PC-9 (cell line): ENCODE measurements around the gene STOX2. TPM values are rescaled to one million over a fixed set of nuclear protein-coding genes. Genes with fewer than 3 reads are reported as not detected.

Experiments
- BruUV-seq: library from RNA; stranded (reverse); fragments of 400-500 nt; replicated peaks from 2 replicates; lab custom pipeline; 2021; lab: Mats Ljungman, UMichigan
- CTCF ChIA-PET: fragments of 300-600 bp; sonication (Branson Sonifier 250); formaldehyde crosslinking; loops from one replicate; lab custom pipeline; 2022; ENCODE audit warnings: antibody characterized with exemption; lab: Charles Lee
- POLR2A ChIA-PET: fragments of 300-600 bp; sonication (Branson Sonifier 250); formaldehyde crosslinking; loops from one replicate; lab custom pipeline; 2022; ENCODE audit warnings: antibody characterized with exemption; ENCODE audit not compliant: unreplicated experiment; lab: Charles Lee
- DNase-seq, 2 experiments: peaks; one replicate each; pipeline versions ENCODE4 v3.0.0 to v3.0.0-alpha.2; 2015 to 2022; ENCODE audit warnings: mixed read lengths in 1 of 2
- H2AFZ ChIP-seq: fragments of 200-600 bp; sonication (generic); 2 replicates; pipeline ENCODE4 v1.8.1; 2017; ENCODE audit warnings: antibody characterized with exemption
- H3F3A ChIP-seq: fragments of 200-600 bp; sonication (generic); 2 replicates; pipeline ENCODE4 v1.8.1; 2017; ENCODE audit warnings: antibody characterized with exemption, mild to moderate bottlenecking, low read depth; ENCODE audit not compliant: insufficient read depth
- H3K27ac ChIP-seq: fragments of 200-600 bp; sonication (generic); 2 replicates; pipeline ENCODE4 v1.6.1; 2016; ENCODE audit warnings: mixed run types
- H3K27me3 ChIP-seq: fragments of 200-600 bp; sonication (generic); 2 replicates; pipeline ENCODE4 v1.6.1; 2016; ENCODE audit warnings: low read depth, mixed run types; ENCODE audit not compliant: insufficient read depth
- H3K36me3 ChIP-seq: fragments of 200-600 bp; sonication (generic); 2 replicates; pipeline ENCODE4 v1.6.1; 2016; ENCODE audit warnings: low read depth, mixed run types
- H3K4me1 ChIP-seq: fragments of 200-600 bp; sonication (generic); replicated peaks from 2 replicates; pipeline ENCODE4 v1.6.1; 2016; ENCODE audit warnings: mixed run types; ENCODE audit not compliant: insufficient read depth
- H3K4me2 ChIP-seq: fragments of 200-600 bp; sonication (generic); 2 replicates; pipeline ENCODE4 v1.6.1; 2017; ENCODE audit warnings: mixed run types
- H3K4me3 ChIP-seq: fragments of 200-600 bp; sonication (generic); 2 replicates; pipeline ENCODE4 v1.6.1; 2016; ENCODE audit warnings: mixed run types
- H3K79me2 ChIP-seq: fragments of 200-600 bp; sonication (generic); 2 replicates; pipeline ENCODE4 v1.6.1; 2017; ENCODE audit warnings: low read depth, mixed run types
- H3K9me2 ChIP-seq: fragments of 200-600 bp; sonication (generic); 2 replicates; pipeline ENCODE4 v1.8.1; 2017; ENCODE audit warnings: mild to moderate bottlenecking; ENCODE audit not compliant: insufficient read depth
- H3K9me3 ChIP-seq: fragments of 200-600 bp; sonication (generic); 2 replicates; pipeline ENCODE4 v1.8.1; 2016; ENCODE audit warnings: low read depth; ENCODE audit not compliant: insufficient read depth
- H4K20me1 ChIP-seq: fragments of 200-600 bp; sonication (generic); 2 replicates; pipeline ENCODE4 v1.8.1; 2017; ENCODE audit not compliant: insufficient read depth
- EZH2 ChIP-seq: fragments of 200-600 bp; sonication (generic); IDR thresholded peaks from 2 replicates; pipeline ENCODE4 v1.8.0; 2017; ENCODE audit warnings: antibody characterized with exemption, low read depth
- intact Hi-C: fragments of 100-400 bp; cut with micrococcal nuclease; formaldehyde crosslinking; loops from one replicate; pipeline ENCODE4 v1.10.0; 2022; ENCODE audit not compliant: unreplicated experiment
- total RNA-seq: library from RNA; stranded (reverse); gene quantifications from 2 replicates; pipeline ENCODE4 v1.2.3, GENCODE V29; 2021
- TF ChIP-seq, protein P1 (sequence below): fragments of 200-600 bp; sonication (generic); conservative IDR thresholded peaks from 2 replicates; pipeline ENCODE4 v1.6.1; 2017; ENCODE audit warnings: mixed run types, antibody characterized with exemption, mild to moderate bottlenecking, moderate library complexity

The STOX2 gene
- total RNA-seq, 1 experiment from 2014 or later: 4.5 TPM

DNA sequence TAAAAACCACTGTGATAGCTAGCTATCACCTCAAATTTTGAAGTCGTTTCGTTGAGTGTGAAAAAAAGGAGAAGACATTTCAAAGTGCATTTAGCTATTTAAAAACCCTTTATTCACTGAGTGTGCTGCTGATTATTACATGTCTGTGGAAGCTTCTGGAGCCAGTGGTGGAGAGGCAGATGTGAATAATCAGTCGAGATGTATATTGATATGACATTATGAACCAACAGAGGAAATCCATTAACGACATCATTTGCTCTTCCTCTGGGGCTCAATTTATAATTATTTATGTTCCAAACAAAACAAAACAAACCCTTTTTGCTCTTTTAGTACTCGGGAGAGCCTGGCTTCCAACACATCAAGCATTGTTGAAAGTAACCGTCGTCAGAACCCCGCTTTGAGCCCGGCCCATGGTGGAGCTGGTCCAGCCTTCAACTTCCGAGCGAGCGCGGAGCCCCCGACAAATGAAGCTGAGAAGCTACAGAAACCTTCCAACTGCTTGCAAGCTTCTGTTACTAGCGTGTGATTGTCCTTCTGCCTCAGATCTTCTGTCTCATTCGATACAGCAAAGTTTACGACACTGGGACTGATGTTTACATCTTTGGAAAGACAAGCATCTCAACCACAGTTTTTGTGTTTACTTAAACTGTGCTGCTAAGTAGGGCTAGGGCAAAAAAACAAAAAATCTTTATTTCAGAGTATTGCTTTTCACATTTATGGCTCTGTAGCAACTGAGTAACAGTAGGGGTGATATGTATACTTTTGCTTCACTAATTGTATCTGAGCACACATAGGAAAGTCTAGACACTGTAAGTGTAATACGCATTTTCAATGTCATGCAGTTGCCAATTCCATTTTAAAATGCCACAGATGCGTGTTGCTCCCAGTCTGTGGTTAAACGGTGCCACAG is 111.9 kb downstream of the STOX2 start:
- POLR2A ChIA-PET: no interaction called here

DNA sequence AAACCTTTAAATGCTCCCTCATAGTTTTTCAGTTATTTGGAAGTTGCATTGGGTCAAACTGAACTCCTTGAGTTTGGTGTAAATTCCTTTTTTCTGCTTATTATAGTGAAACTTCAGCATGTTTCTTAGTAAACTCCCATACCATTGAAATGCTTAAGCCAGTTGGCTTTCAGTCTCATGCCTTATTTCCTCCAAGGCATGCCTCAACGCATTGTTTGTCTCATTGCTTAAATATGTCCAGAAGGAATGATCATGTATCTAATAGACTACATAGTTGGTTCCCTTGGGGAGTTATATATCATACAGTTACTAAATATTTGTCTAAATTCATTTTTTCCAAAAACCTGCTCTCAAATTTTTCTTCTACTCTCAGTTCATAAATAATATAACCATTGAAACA is 114.0 kb downstream of the STOX2 start:
- Histone ChIP-seq H3K27ac (no peak overlapping the region), H3K9me3 (no peaks in the 10 kb centered on the region), H3F3A (no peaks in the 10 kb centered on the region), H2AFZ (no peak overlapping the region), H4K20me1 (no peaks in the 10 kb centered on the region), H3K9me2 (no peaks in the 10 kb centered on the region), H3K4me1 (0 out of 2 replicates have a peak, but pooled peaks cover 7% of the 10 kb centered on the region), H3K79me2 (no peaks in the 10 kb centered on the region), H3K4me2 (no peak overlapping the region), H3K27me3 (no peaks in the 10 kb centered on the region), H3K36me3 (no peaks in the 10 kb centered on the region), H3K4me3 (no peak overlapping the region)
- intact Hi-C loops: no loop called here
- ChIA-PET CTCF (no interaction called here), POLR2A (interaction anchor here (0.5 kb wide), 1 partner anchor 65 kb away, joined by 4 read pairs; no protein-coding TSS in a partner anchor)
- BruUV-seq: no TSS peak
- TF ChIP-seq EZH2: no peak
- TF ChIP-seq, protein P1, sequence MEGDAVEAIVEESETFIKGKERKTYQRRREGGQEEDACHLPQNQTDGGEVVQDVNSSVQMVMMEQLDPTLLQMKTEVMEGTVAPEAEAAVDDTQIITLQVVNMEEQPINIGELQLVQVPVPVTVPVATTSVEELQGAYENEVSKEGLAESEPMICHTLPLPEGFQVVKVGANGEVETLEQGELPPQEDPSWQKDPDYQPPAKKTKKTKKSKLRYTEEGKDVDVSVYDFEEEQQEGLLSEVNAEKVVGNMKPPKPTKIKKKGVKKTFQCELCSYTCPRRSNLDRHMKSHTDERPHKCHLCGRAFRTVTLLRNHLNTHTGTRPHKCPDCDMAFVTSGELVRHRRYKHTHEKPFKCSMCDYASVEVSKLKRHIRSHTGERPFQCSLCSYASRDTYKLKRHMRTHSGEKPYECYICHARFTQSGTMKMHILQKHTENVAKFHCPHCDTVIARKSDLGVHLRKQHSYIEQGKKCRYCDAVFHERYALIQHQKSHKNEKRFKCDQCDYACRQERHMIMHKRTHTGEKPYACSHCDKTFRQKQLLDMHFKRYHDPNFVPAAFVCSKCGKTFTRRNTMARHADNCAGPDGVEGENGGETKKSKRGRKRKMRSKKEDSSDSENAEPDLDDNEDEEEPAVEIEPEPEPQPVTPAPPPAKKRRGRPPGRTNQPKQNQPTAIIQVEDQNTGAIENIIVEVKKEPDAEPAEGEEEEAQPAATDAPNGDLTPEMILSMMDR: no peak
- DNase-seq: no peak

More for the DNA sequence above, 111.9 kb downstream of the STOX2 start:
- Histone ChIP-seq H3K27ac (no peak overlapping the region), H3K9me2 (no peaks in the 10 kb centered on the region), H3K4me2 (no peak overlapping the region), H3K4me1 (0 out of 2 replicates have a peak, but pooled peaks cover 7% of the 10 kb centered on the region), H3K4me3 (no peak overlapping the region), H3K27me3 (no peaks in the 10 kb centered on the region), H4K20me1 (no peaks in the 10 kb centered on the region), H3F3A (no peaks in the 10 kb centered on the region), H2AFZ (no peak overlapping the region), H3K79me2 (no peaks in the 10 kb centered on the region), H3K9me3 (no peaks in the 10 kb centered on the region), H3K36me3 (no peaks in the 10 kb centered on the region)
- no peak for DNase-seq
- BruUV-seq: no TSS peak
- CTCF ChIA-PET: no interaction called here
- TF ChIP-seq EZH2: no peak
- TF ChIP-seq, protein P1: no peak
- intact Hi-C loops: no loop called here

DNA sequence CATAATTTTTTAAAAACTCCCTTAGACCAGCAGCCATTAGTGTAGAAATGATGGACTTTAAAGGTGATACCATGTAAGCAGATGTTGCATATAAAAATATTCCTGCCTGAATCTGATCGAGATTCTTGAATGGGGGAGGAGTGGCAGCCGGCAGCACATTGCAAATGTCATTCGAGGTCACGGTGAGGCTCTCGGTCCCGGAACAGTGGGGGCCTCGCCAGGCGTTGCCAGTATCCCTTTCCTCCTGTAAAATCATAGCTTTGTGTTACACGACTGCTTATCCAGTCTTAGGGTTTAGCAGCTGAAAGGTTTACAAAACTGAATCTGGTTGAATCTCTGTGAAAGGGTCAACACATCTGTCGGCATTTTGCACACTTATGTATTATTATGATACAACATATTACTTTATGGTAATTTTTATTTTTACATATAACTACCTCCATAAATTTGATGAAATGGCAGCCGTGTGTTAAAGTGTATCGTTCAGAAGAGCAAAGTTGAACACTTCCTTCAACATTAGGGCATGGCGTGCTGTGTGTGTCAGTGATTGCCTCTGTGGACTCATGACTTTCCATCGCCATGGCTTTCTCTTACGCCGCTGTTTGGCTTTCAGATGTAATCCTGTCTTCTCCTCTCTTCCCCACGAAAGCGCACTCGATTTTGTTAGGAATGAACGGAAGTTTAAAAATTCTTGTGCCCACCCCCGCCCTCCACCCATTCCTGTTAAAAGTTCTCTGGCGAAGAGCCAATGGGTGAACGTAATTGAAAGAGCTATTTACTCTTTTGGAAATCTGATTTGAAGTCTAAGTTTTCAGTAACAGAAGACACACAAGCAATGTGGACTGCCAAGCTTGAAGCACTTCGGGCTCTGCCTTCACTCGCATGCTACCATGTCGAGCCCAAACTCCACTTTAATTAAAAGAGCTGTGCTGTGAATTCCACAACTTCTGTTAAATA is 114.8 kb downstream of the STOX2 start:
- Histone ChIP-seq H3K4me1 (0 out of 2 replicates have a peak, but pooled peaks cover 7% of the 10 kb centered on the region), H3K27ac (no peak overlapping the region), H4K20me1 (no peaks in the 10 kb centered on the region), H3F3A (no peaks in the 10 kb centered on the region), H3K27me3 (no peaks in the 10 kb centered on the region), H2AFZ (no peak overlapping the region), H3K4me2 (no peak overlapping the region), H3K79me2 (no peaks in the 10 kb centered on the region), H3K9me3 (no peaks in the 10 kb centered on the region), H3K9me2 (no peaks in the 10 kb centered on the region), H3K4me3 (no peak overlapping the region), H3K36me3 (no peaks in the 10 kb centered on the region)
- intact Hi-C loops: no loop called here
- TF ChIP-seq EZH2: no peak
- TF ChIP-seq, protein P1: no peak
- no TSS peak for BruUV-seq
- ChIA-PET POLR2A (interaction anchor here (0.5 kb wide), 1 partner anchor 64 kb away, joined by 4 read pairs; no protein-coding TSS in a partner anchor), CTCF (interaction anchor here (0.6 kb wide), 1 partner anchor 309 kb away, joined by 10 read pairs; no protein-coding TSS in a partner anchor)
- DNase-seq: no peak
